Measurements from ENCODE around the gene TRIO.

DNA sequence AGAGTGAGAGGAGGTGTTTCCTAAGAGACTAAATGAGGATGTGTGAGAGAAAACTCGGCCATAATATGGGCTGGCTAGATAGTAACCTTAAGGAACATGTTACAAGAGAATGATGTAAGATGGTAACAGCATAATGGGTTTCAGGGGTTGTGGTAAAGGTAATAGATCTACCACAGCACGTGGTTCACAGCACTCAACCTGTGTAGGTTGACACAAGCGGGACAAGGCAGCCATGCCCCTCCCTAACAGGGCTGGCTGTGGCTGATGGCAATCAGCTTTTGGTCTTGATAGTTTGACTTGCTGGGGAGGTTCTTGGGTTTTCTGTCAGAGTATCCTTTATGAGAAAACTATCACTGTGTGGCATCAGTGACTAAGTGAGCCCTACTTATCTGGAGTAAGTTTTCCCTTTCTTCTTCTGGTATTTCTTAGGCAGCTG, 138.6 kb downstream of the TRIO start:
- TF ChIP-seq, protein P1, sequence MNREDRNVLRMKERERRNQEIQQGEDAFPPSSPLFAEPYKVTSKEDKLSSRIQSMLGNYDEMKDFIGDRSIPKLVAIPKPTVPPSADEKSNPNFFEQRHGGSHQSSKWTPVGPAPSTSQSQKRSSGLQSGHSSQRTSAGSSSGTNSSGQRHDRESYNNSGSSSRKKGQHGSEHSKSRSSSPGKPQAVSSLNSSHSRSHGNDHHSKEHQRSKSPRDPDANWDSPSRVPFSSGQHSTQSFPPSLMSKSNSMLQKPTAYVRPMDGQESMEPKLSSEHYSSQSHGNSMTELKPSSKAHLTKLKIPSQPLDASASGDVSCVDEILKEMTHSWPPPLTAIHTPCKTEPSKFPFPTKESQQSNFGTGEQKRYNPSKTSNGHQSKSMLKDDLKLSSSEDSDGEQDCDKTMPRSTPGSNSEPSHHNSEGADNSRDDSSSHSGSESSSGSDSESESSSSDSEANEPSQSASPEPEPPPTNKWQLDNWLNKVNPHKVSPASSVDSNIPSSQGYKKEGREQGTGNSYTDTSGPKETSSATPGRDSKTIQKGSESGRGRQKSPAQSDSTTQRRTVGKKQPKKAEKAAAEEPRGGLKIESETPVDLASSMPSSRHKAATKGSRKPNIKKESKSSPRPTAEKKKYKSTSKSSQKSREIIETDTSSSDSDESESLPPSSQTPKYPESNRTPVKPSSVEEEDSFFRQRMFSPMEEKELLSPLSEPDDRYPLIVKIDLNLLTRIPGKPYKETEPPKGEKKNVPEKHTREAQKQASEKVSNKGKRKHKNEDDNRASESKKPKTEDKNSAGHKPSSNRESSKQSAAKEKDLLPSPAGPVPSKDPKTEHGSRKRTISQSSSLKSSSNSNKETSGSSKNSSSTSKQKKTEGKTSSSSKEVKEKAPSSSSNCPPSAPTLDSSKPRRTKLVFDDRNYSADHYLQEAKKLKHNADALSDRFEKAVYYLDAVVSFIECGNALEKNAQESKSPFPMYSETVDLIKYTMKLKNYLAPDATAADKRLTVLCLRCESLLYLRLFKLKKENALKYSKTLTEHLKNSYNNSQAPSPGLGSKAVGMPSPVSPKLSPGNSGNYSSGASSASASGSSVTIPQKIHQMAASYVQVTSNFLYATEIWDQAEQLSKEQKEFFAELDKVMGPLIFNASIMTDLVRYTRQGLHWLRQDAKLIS (CRISPR knock-in tag; IDR thresholded peaks at IDR 0.05; ENCODE audit: borderline replicate concordance), result no peak
- TF ChIP-seq ATF1 (CRISPR knock-in tag; IDR thresholded peaks at IDR 0.05) (no peak), ZNF425 (CRISPR knock-in tag; conservative IDR thresholded peaks at IDR 0.05) (no peak), NFYB (CRISPR knock-in tag; conservative IDR thresholded peaks at IDR 0.05; ENCODE audit: low read depth) (no peak), CTCF (IDR thresholded peaks at IDR 0.05) (no peak), ZNF232 (CRISPR knock-in tag; IDR thresholded peaks at IDR 0.05) (no peak), ZNF138 (CRISPR knock-in tag; conservative IDR thresholded peaks at IDR 0.05) (no peak), ATF3 (CRISPR knock-in tag; conservative IDR thresholded peaks at IDR 0.05) (no peak)
- TF ChIP-seq, protein P2, sequence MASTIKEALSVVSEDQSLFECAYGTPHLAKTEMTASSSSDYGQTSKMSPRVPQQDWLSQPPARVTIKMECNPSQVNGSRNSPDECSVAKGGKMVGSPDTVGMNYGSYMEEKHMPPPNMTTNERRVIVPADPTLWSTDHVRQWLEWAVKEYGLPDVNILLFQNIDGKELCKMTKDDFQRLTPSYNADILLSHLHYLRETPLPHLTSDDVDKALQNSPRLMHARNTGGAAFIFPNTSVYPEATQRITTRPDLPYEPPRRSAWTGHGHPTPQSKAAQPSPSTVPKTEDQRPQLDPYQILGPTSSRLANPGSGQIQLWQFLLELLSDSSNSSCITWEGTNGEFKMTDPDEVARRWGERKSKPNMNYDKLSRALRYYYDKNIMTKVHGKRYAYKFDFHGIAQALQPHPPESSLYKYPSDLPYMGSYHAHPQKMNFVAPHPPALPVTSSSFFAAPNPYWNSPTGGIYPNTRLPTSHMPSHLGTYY (CRISPR knock-in tag; IDR thresholded peaks at IDR 0.05), result no peak
- TF ChIP-seq, protein P3, sequence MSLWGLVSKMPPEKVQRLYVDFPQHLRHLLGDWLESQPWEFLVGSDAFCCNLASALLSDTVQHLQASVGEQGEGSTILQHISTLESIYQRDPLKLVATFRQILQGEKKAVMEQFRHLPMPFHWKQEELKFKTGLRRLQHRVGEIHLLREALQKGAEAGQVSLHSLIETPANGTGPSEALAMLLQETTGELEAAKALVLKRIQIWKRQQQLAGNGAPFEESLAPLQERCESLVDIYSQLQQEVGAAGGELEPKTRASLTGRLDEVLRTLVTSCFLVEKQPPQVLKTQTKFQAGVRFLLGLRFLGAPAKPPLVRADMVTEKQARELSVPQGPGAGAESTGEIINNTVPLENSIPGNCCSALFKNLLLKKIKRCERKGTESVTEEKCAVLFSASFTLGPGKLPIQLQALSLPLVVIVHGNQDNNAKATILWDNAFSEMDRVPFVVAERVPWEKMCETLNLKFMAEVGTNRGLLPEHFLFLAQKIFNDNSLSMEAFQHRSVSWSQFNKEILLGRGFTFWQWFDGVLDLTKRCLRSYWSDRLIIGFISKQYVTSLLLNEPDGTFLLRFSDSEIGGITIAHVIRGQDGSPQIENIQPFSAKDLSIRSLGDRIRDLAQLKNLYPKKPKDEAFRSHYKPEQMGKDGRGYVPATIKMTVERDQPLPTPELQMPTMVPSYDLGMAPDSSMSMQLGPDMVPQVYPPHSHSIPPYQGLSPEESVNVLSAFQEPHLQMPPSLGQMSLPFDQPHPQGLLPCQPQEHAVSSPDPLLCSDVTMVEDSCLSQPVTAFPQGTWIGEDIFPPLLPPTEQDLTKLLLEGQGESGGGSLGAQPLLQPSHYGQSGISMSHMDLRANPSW (CRISPR knock-in tag; conservative IDR thresholded peaks at IDR 0.05; ENCODE audit: low read depth), result no peak
